Measurements from ENCODE around the gene TNFAIP1.
"Not testable (repeated sequence)": the region's sequence is repeated elsewhere in the genome, so short reads cannot be mapped to it uniquely, and the experiment has no call there.

The TNFAIP1 gene

DNA sequence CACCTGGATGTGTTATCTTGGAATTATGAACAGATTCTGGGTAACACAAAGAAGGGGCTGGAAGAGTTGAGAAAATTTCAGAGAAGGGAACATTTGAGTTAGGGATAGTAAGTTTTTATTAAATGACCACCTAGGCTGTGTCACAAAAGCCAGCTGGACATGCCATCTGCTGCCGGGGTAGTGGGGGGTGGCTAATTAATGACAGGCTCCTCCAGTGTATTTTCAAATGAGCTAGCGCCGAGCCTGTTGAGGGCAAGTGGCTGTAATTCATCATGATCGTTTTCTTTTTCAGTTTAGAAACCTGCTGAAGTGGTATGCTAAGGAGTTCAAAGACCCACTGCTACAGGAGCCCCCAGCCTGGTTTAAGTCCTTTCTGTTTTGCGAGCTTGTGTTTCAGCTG, 10.3 kb upstream of the TNFAIP1 start:
- DNase-seq = no peak

GRCh38 chr17:28326114-28326513, 9.4 kb upstream of the TNFAIP1 start:
- no peak for DNase-seq

GRCh38 chr17:28327031-28327607, 8.4 kb upstream of the TNFAIP1 start:
- DNase-seq = no peak

DNA sequence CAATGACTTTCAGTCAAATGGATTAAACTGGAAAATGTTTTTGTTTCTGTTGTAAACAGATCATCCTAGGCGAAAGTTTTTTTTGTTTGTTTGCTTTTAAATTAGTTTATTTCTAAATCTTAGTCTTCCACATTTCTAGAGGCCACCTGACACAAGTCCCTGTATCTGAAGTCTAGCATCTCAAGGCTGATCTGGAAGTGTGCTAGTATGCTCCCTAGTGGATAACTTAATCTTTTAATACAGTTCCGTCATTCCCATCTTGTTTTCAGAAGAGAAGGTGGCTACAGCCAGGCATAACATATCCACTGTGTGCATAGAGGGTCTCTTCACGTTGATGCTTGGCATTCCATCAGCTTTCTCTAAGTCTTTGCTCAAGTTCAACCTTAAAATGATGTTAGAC, 7.9 kb upstream of the TNFAIP1 start:
- DNase-seq = no peak

GRCh38 chr17:28328325-28328724, 7.2 kb upstream of the TNFAIP1 start:
- DNase-seq = no peak

GRCh38 chr17:28330671-28331070, 4.9 kb upstream of the TNFAIP1 start:
- no peak for DNase-seq

DNA sequence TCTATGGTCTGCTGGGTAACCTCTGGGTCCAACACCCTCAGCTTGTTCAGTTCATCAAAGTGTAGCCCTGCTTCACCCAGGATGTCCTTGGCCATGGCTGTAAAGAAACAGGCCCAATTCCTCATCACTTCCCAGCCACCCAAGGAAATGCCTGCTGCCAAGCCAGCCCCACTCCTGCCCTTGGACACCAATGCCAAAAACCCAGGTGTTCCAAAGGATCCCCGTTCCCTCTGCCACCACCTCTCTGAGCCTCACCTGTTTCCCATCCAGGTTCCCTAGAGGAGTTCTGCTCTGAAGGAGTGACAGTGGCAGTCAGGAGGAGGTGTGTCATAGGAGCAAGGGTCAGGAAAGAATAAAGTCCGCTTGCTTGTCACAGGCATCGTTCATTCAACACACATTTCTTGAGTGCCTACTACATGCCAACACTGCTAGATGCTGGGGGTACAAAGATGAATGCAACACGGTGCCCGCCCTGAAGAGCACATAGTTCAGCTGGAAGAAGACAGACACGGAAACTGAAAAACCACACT, 3.6 kb upstream of the TNFAIP1 start:
- no peak for DNase-seq

- no peak for DNase-seq
Measured at GRCh38 chr17:28333083-28333746, 2.3 kb upstream of the TNFAIP1 start.

DNA sequence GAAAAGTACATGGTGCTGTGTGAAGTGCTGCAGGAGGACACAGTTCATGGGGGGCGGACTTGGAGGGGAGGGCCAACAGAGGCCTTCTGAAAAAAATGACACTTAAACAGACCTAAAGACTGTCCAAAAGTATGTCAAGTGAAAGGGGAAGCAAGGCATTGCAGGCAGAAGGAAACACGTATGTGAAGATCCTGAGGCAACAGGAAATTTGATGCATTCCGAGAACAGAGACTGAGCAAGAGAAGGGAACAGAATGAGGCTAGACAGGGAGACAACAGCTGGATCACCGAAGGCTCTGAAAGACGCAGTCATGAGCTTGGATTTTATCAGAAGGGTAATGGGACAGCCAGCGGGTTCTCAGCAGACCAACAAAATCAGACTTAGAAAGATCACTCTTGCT, 1.4 kb upstream of the TNFAIP1 start:
- DNase-seq = no peak

DNA sequence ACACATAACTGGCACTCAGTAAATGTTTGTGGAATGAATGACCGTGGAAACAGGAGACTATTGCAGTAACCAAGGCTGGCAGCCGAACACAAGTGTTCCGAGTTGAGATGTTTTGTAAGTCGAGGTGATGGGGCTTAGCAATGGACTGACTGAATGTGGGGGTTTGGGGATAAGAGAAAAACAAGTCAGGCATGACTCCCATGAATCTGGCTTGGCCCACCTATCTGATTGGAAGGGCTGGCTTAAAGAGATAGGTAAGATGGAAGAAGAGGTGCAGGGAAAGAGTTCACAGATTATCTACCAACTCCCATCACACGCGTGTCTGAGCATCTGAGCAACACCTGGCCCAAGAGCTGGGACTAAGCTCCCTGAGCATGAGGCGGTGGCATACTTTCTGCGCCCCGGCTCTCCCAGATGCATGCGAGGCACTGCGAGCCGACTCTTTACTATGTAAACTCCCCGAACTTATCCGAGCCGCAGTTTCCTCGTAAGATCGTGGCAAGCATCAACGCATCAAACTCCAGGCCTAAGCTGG, 828 bp upstream of the TNFAIP1 start:
- DNase-seq = no peak

DNA sequence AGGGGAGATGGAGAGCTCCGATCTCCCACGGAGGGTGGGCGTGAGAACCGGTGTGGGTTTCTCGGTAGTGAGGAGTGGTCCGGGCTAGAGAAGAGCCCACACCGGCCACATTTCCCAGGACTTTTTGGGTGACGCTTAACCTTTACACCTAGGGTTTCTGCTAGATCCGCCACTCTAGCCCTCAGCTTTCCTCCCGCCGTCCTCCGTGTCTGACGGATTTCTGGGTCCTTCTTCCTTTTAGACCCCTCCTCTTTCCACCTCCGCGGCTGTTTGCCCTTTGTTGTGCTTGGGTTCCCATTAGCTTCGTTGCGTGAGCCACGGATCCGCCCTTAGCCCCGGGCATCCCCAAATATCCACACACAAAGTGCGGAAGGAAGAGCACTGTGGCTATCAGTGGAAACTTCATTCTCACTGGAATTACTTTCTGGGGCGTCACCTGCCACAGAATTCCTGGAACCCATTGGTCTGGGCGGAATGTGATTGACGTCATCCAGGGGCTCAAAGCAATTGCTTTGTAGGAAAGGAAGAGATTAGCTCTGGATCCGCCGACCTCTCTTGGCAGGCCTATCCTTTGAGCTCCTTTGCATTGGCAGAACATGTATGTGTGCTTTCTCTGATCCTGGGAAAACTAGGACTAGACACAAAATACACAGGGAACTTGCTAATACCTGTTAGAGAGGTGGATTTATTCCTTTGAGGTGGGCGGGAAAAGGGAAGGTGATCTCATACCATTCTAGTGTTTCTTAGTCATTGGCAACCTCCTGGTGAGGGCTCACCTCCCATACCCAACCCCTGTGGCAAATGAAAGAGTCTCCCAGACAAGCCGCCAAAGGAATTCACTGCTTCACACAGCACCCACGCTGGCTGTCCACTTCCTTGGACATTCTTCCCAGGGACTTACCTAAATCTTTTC, 654 bp downstream of the TNFAIP1 start:
- no peak for DNase-seq

DNA sequence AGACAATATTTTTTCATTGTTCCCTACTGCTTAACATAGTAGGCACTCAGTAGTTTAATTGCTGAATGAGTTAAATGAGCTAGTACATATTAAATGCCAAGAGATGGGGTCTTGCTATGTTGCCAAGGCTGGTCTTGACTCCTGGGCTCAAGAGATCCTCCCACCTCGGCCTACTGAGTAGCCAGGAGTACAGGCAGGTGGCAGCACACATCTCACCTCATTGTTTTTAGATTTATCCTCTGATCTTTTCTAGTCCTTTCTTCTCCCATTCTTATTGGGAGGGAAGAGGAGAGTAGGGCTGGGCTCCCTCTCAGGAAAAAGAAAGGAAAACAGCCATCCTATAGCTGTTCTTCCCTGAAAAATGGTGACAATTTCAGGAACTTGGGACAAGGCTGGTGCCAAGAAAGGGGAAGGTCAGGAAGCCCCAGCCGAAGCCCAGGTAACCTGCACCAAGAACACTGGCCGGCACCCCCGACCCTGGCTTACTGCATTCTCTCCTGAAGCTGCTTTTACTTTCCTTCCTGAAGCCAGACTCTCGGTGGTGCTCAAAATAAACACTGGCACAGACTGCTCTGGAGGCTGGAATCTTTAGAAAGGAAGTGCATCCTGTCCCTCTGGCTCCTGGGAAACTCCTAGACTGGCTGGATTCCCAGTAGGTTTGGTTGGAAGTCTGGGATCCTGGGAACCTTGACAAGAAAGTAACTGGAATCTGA, 2.7 kb downstream of the TNFAIP1 start:
- no peak for DNase-seq

- not testable (repeated sequence) for DNase-seq
Measured at GRCh38 chr17:28338769-28339212, 3.2 kb downstream of the TNFAIP1 start.

DNA sequence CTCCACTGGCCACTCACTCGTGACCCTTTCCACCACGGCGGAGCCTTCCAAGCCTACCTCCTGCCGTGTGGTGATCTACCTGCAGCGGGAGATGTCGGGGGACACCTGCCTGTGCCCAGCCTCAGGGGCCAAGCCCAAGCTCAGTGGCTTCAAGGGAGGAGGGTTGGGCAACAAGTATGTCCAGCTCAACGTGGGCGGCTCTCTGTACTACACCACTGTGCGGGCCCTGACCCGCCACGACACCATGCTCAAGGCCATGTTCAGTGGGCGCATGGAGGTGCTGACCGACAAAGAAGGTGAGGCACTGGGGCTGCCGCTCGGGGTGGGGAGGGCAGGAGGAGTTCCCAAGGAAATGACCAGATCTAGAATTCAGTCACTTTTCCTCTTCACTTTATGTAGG, 3.9 kb downstream of the TNFAIP1 start:
- DNase-seq = no peak

GRCh38 chr17:28340374-28340773, 4.8 kb downstream of the TNFAIP1 start:
- DNase-seq = no peak

- no peak for DNase-seq
Measured at GRCh38 chr17:28341516-28341915, 6.0 kb downstream of the TNFAIP1 start.

- no peak for DNase-seq
Measured at GRCh38 chr17:28342313-28342712, 6.8 kb downstream of the TNFAIP1 start.

GRCh38 chr17:28343491-28343932, 8.0 kb downstream of the TNFAIP1 start:
- DNase-seq = no peak

DNA sequence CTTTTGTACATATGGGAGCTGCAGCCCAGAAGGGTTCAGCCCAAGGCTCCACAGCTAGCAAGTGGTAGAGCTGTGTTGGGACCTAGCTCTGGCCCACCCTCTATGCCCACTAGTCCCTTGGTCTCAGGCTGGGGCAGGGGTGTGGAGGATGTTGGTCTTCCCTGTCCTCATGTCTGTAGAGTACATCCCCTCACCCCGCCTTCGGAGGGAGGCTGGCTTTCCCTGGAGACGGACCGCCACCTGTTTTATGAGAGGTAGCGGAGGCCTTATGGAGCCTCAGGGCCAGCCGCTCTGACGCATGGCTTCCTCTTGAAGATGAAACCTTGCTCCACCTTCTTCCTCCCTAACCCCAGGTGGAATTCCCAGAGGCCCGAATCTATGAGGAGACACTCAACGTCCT, 8.4 kb downstream of the TNFAIP1 start:
- no peak for DNase-seq

DNA sequence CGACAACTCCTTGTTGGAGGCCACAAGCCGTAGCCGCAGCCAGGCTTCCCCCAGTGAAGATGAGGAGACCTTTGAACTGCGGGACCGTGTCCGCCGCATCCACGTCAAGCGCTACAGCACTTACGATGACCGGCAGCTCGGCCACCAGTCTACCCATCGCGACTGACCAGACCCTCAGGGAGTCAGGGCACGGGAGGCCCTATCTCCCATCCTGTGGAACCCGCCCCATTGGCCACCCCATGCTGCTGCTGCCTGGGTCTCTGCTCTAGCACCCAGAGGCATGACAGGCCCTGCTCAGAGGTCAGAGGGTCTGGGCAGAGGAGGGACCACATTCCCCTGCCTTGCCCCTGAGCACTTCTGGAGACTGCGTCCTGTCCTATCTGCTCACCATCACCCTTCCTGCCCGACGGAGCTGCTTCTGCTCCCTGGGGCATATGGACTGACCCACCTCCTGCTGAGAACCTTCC, 8.9 kb downstream of the TNFAIP1 start:
- no peak for DNase-seq

GRCh38 chr17:28345419-28346198, 10.0 kb downstream of the TNFAIP1 start:
- no peak for DNase-seq

- DNase-seq = no peak
Measured at GRCh38 chr17:28346199-28346580, 10.6 kb downstream of the TNFAIP1 start.
